Measurements from ENCODE around the gene RNF26. TPM values are rescaled to one million over a fixed set of nuclear protein-coding genes. Genes with fewer than 3 reads are reported as not detected.
"Not testable (repeated sequence)": the region's sequence is repeated elsewhere in the genome, so short reads cannot be mapped to it uniquely, and the experiment has no call there.

Gene RNF26
- total RNA-seq, 1 donor from 2014 or later: 16.8 TPM

DNA sequence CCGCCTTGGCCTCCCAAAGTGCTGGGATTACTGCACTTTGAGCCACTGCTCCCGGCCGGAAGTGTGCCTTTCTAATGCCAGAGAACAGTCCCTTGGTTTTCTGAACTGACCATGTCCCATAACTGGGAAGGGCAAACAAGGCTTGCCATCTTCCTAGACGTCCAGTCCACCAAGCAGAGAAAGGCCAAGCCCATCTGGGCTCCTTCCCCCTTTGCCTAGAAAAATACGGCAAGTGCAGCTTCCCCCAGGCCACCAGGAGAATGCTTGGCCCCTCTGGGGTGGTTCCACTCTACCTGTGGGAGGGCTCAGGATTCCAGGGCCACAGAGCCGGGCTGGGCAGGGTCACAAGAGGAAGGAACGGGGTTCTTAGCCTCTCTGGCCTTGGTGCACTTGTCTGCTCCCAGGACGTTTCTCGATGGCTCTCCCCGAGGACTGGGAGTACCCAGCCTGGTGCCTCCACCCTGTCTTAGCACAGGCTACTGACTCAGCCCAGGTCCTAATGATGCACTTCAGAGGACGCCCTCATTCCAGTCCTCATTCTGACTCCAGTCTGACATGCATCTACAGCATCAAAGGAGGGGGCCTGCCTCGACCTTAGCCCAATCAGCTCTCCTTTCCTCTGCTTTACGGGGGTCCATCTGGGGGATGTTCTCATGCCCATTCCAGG is 46.0 kb downstream of the RNF26 start:
- Histone ChIP-seq H3K27me3 (no peaks in the 10 kb centered on the region), H3K27ac (no peak overlapping the region), H3K4me1 (peaks cover 1 to 24% of the 10 kb centered on the region in 2 donors), H3K36me3 (no peaks in the 10 kb centered on the region), H3K4me3 (no peak overlapping the region), H3K9me3 (no peaks in the 10 kb centered on the region)
- TF ChIP-seq, protein P1, sequence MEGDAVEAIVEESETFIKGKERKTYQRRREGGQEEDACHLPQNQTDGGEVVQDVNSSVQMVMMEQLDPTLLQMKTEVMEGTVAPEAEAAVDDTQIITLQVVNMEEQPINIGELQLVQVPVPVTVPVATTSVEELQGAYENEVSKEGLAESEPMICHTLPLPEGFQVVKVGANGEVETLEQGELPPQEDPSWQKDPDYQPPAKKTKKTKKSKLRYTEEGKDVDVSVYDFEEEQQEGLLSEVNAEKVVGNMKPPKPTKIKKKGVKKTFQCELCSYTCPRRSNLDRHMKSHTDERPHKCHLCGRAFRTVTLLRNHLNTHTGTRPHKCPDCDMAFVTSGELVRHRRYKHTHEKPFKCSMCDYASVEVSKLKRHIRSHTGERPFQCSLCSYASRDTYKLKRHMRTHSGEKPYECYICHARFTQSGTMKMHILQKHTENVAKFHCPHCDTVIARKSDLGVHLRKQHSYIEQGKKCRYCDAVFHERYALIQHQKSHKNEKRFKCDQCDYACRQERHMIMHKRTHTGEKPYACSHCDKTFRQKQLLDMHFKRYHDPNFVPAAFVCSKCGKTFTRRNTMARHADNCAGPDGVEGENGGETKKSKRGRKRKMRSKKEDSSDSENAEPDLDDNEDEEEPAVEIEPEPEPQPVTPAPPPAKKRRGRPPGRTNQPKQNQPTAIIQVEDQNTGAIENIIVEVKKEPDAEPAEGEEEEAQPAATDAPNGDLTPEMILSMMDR (IDR thresholded peaks at IDR 0.05): no peak
- intact Hi-C loops (cut with DNase I): loop anchor here (2.0 to 10.0 kb wide), 5 partner anchors 38 to 943 kb away; partner anchors contain the start of genes C1QTNF5, KMT2A and NECTIN1
- peak in 1 of 2 donors; percentile 61 for DNase-seq (ENCODE audit: low spot score in 2 of 2)

DNA sequence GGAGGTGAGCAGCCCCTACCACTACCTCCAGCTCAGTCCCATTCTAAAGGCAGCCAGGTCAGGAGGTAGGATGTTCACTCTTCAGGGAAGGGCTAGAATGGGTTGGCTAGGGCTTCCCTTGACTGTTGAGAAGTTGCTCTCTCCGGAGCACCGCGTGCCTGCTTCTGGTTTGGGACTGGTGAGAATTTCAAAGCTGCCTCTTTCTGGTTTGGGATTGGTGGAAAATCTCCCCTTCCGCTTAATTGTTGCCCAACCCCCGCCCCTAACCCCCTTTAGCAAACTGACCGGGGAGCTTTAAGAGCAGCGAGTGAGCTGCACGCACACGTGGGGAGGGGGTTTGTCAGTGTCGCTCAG is 46.5 kb downstream of the RNF26 start:
- peak overlapping the region; percentile 59 to 64 for H3K4me3 ChIP-seq
- peak overlapping the region; percentile 31 to 37 for H3K27ac ChIP-seq
- peaks cover 0 to 22% of the 10 kb centered on the region in 2 donors for H3K4me1 ChIP-seq
- intact Hi-C loops (cut with DNase I): loop anchor here (1.0 to 10.0 kb wide), 6 partner anchors 25 to 944 kb away; partner anchors contain the start of genes C1QTNF5, KMT2A and NECTIN1
- H3K36me3 ChIP-seq: no peaks in the 10 kb centered on the region
- TF ChIP-seq, protein P1 (IDR thresholded peaks at IDR 0.05): no peak
- no peaks in the 10 kb centered on the region for H3K27me3 ChIP-seq
- H3K9me3 ChIP-seq: no peaks in the 10 kb centered on the region
- no peak for DNase-seq (ENCODE audit: low spot score in 2 of 2)

DNA sequence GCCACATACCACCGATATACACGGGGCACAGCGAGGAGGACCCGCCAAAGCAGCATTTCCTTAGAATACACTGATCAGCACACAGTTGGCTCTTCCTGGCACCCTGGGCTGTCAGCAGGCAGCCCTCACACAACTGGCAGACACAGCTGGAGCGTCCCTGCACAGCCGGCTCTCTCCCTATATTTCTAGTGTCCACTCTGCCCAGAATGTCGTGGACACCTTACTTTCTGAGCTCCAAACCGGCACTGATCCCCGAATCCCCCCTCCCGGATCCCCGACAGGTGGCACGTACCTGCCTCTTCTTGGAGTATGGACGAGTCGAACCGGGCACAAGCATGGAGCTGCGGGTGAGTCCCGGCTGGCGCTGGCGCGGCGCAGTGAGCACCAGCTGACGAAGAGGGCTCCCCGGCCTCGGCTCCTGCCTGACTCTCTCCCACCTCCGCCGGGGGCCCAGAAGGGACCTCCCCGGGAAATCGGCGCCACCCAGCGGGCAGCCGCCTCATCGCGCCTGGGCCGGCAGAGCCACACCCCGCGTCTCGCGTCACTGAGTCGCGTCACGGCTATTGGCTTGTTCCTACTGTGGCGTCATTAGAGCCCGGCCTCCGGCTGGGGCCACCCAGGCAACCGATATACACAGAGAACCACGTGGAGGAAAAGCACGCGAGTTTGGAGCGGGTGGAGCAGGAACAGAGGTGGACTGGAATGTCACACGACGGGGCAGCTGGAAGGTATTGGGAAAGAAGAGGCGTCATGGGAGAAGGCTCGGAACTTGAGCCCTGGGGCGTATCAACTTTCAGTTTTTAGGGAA is 47.1 kb downstream of the RNF26 start, which contains the start of gene USP2:
Gene USP2, minus strand, starts transcription at position 510 of the 808 bp plus-strand sequence. CDS start 8,210 bp downstream, outside the sequence.
- no peaks in the 10 kb centered on the region for H3K36me3 ChIP-seq
- H3K27me3 ChIP-seq: no peaks in the 10 kb centered on the region
- H3K9me3 ChIP-seq: no peaks in the 10 kb centered on the region
- DNase-seq (ENCODE audit: low spot score in 2 of 2): peak; percentile 94 to 99
- H3K4me1 ChIP-seq: peaks cover 0 to 16% of the 10 kb centered on the region in 2 donors
- TF ChIP-seq, protein P1 (IDR thresholded peaks at IDR 0.05): peak; percentile 88 to 92 (median 90)
- intact Hi-C loops (cut with DNase I): loop anchor here (1.0 to 10.0 kb wide), 6 partner anchors 25 to 944 kb away; partner anchors contain the start of genes C1QTNF5, KMT2A and NECTIN1
- H3K4me3 ChIP-seq: peak within 1 kb of the TSS; percentile 59 to 64
- H3K27ac ChIP-seq: peak within 1 kb of the TSS; percentile 31 to 37

DNA sequence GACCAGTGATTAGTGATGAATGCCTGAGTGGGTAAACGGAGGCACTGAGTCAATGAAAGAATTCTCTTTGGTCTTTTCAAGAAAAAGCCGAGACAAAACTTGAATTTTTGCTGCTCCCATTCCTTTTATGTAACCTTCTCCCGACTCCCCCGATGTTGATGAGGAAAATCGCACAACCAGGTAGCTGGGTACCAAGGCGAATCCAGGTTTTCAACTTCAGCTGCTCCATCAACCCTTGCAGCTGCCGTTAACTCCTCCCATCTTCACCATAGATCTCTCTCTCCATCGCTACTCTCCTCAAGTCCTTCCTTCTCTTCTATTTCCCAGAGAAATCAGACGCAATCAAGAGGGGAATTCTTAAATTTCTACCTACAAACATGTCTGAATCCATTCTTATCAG is 47.8 kb downstream of the RNF26 start:
- intact Hi-C loops (cut with DNase I): loop anchor here (5.0 to 10.0 kb wide), 3 partner anchors 40 to 945 kb away; partner anchors contain the start of genes C1QTNF5, KMT2A and NECTIN1

DNA sequence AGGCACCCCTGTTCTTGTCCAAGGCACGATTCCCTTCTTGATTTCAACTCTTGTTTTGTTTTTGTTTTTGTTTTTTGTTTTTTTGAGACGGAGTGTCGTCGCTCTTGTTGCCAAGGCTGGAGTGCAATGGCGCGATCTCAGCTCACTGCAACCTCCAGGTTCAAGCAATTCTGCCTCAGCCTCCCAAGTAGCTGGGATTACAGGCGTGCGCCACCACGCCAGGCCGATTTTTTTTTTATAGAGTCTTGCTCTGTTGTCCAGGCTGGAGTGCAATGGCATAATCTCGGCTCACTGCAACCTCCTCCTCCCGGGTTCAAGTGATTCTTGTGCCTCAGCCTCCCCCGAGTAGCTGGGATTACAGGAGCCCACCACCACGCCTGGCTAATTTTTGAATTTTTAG is 48.2 kb downstream of the RNF26 start:
- H3K36me3 ChIP-seq; H3K4me3 ChIP-seq; H3K27me3 ChIP-seq; H3K27ac ChIP-seq; H3K9me3 ChIP-seq; DNase-seq (ENCODE audit: low spot score in 2 of 2): not testable (repeated sequence)
- peaks cover 0 to 13% of the 10 kb centered on the region in 2 donors for H3K4me1 ChIP-seq
- intact Hi-C loops (cut with DNase I): loop anchor here (5.0 to 10.0 kb wide), 3 partner anchors 40 to 945 kb away; partner anchors contain the start of genes C1QTNF5, KMT2A and NECTIN1

More for the DNA sequence above, 47.8 kb downstream of the RNF26 start:
- Histone ChIP-seq H3K4me3 (peak overlapping the region; percentile 42 to 64), H3K27me3 (no peaks in the 10 kb centered on the region), H3K4me1 (peaks cover 0 to 13% of the 10 kb centered on the region in 2 donors), H3K9me3 (no peaks in the 10 kb centered on the region), H3K36me3 (no peaks in the 10 kb centered on the region), H3K27ac (no peak overlapping the region)
- DNase-seq (ENCODE audit: low spot score in 2 of 2): no peak
- TF ChIP-seq, protein P1 (IDR thresholded peaks at IDR 0.05): no peak

All from ascending aorta (tissue), 2 donors.